Choroid plexus epithelial cell (primary cell): ENCODE measurements around the gene GCN1.
A peak's percentile ranks its signal among the peaks of the same experiment; 100 is the strongest.

Source experiments
- DNase-seq: peaks from one replicate; pipeline ENCODE4 v3.0.0-alpha.2; 2010; ENCODE audit warnings: low read depth
- H3K4me3 ChIP-seq: 2 replicates; pipeline ENCODE4 v1.5.1; 2011; ENCODE audit warnings: low read depth, mild to moderate bottlenecking, control low read depth, low read length, moderate library complexity
- TF ChIP-seq, protein P1 (sequence below): conservative IDR thresholded peaks from 2 replicates; pipeline ENCODE4 v1.5.1; 2011; ENCODE audit warnings: low read depth, mild to moderate bottlenecking, control low read depth, inconsistent platforms, low read length, moderate library complexity

Gene GCN1

GRCh38 chr12:120194534-120195395, at the start of gene GCN1:
GCN1 (minus strand) TSS chr12:120194715; CDS start chr12:120194697, 18 bp downstream.
- peak within 1 kb of the TSS; percentile 86 for H3K4me3 ChIP-seq
- DNase-seq: peak; percentile 86
- TF ChIP-seq, protein P1, sequence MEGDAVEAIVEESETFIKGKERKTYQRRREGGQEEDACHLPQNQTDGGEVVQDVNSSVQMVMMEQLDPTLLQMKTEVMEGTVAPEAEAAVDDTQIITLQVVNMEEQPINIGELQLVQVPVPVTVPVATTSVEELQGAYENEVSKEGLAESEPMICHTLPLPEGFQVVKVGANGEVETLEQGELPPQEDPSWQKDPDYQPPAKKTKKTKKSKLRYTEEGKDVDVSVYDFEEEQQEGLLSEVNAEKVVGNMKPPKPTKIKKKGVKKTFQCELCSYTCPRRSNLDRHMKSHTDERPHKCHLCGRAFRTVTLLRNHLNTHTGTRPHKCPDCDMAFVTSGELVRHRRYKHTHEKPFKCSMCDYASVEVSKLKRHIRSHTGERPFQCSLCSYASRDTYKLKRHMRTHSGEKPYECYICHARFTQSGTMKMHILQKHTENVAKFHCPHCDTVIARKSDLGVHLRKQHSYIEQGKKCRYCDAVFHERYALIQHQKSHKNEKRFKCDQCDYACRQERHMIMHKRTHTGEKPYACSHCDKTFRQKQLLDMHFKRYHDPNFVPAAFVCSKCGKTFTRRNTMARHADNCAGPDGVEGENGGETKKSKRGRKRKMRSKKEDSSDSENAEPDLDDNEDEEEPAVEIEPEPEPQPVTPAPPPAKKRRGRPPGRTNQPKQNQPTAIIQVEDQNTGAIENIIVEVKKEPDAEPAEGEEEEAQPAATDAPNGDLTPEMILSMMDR: no peak

GRCh38 chr12:120242971-120243699, 48.6 kb upstream of the GCN1 start:
- DNase-seq: no peak
- no peak overlapping the region for H3K4me3 ChIP-seq
- TF ChIP-seq, protein P1: no peak

DNA sequence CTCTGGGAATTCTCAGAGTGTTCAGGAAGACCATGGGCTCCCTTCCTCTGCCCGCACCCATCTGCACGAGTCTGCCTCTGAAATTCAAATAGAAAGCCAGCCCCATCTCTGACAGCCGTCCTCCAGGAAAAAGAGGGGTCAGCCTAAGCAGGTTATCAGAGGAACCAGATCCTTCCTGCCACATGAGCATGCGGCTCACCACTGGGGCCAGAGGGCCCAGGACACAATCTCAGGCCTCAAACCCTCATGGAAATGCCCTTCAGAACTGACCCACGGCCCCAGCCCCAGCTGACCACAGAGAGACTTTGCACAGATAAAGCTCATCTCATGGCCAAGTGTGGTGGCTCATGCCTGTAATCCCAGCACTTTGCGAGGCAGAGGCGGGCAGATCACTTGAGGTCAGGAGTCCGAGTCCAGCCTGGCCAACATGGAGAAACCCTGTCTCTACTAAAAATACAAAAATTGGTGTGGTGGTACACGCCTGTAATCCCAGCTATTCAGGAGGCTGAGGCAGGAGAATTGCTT, 47.8 kb upstream of the GCN1 start:
- TF ChIP-seq, protein P1: no peak
- H3K4me3 ChIP-seq: no peak overlapping the region

DNA sequence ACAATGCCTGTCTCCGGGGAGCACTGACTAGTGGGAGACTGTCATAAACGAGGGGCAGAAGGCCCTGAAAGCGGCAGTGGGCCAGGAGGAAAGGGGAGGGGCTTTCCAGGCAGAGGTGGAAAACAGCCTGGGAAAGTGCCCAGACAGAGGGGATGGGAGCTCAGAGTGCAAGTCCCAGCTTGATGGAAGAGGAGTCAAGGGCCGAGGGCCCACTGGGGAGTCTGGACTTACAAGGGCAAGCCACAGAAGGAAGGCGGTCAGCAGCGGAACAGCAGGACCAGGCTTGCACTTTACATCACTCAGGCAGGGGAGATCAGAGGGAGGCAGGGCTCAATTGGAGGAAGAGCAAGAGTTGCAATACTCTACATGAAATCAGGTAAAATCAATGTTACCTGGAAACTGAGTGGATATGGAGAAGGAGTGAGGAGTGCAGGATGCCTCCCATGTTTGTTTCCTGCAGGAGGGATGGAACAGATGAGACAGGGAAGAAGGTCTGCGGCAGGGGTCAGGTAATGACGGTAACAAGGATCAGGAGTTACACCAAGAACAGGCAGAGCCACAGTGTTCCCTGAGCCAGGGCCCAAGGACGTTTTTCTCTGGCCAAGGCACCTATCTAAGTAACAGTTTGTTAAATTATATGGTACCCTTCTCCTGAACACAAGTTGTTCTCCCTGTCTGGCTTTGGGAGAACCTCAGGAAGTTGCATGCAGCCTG, 47.2 kb upstream of the GCN1 start:
- H3K4me3 ChIP-seq: no peak overlapping the region
- DNase-seq: peak; percentile 86
- TF ChIP-seq, protein P1: peak; percentile 18

More for the DNA sequence above, 47.8 kb upstream of the GCN1 start:
- DNase-seq: no peak

- DNase-seq: no peak
- TF ChIP-seq, protein P1: no peak
- H3K4me3 ChIP-seq: no peak overlapping the region
These were observed 45.9 kb upstream of the GCN1 start for GRCh38 chr12:120240495-120240833.

DNA sequence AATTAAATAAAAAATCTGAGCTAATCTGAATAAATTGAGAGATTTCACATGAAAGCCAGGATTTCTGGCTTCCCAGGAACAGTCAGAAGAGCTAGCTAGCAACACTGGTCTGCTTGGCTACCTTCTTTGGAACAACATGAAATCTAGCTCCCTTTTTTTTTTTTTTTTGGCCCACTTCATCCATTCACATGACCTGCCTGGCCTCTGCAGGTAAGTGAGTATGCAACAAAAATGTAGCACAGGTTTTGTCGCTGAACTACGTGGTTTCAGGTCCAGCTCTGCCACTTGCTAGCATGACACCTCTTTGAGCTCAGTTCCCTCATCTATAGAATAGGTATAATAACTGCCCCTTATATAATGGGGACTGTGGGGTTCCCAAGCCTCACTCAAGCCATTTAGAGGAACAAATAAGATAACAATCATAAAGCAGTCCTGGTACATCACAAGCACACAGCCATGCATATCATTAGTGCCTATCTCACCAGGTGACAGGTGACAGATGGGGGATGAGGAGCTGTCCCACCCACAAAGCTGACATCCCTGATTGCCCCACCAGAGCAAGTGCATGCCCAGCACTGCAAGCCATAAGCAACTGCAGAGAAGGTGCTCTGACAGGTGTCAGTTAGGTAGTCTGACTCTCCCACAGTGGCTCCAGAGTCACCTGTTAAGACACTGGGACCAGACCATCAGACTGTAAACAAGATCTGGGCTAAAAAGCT, 45.4 kb upstream of the GCN1 start:
- DNase-seq: no peak
- TF ChIP-seq, protein P1: no peak
- H3K4me3 ChIP-seq: no peak overlapping the region
